Gastroesophageal sphincter (tissue), 3 donors: Measurements from ENCODE around the gene GLP2R.

Experiments used
- EP300 ChIP-seq: sonication (generic); formaldehyde crosslinking; IDR thresholded peaks from one replicate; pipeline ENCODE4 v1.6.1; 2017; ENCODE audit warnings: antibody characterized with exemption, mild to moderate bottlenecking
- POLR2A ChIP-seq, 2 donors: fragments of 450-650 bp; IDR thresholded peaks; one replicate each; pipeline ENCODE4 v1.6.1; 2017; ENCODE audit warnings: antibody characterized with exemption in 2 of 2, mild to moderate bottlenecking in 2 of 2, moderate library complexity in 1 of 2
- TF ChIP-seq, protein P1 (sequence below), 4 experiments: fragments of 200-600 bp in 2 of 4; fragments of 450-650 bp in 2 of 4; sonication (generic) in 1 of 4; IDR thresholded peaks; one replicate each; pipeline ENCODE4 v1.5.1; 2017 to 2019; ENCODE audit warnings: antibody characterized with exemption in 4 of 4, mild to moderate bottlenecking in 2 of 4, moderate library complexity in 2 of 4

DNA sequence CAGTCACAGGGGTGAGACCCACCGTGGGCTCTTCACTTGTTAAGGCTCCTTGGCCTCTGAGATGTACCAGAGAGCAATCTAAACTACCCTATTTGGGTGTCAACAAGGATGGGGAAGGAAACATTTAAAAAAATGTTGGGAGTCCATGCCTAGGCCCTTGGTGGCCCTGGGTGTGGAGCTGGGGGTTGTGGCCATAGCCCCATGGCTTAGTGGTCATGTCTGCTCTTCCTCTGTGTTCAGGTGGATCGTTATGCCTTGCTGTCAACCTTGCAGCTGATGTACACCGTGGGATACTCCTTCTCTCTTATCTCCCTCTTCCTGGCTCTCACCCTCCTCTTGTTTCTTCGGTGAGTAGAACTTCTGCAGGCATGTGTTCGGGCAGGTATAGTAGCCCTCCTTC lies 28.5 kb downstream of the GLP2R start:
- no peak for TF ChIP-seq EP300
- TF ChIP-seq, protein P1, sequence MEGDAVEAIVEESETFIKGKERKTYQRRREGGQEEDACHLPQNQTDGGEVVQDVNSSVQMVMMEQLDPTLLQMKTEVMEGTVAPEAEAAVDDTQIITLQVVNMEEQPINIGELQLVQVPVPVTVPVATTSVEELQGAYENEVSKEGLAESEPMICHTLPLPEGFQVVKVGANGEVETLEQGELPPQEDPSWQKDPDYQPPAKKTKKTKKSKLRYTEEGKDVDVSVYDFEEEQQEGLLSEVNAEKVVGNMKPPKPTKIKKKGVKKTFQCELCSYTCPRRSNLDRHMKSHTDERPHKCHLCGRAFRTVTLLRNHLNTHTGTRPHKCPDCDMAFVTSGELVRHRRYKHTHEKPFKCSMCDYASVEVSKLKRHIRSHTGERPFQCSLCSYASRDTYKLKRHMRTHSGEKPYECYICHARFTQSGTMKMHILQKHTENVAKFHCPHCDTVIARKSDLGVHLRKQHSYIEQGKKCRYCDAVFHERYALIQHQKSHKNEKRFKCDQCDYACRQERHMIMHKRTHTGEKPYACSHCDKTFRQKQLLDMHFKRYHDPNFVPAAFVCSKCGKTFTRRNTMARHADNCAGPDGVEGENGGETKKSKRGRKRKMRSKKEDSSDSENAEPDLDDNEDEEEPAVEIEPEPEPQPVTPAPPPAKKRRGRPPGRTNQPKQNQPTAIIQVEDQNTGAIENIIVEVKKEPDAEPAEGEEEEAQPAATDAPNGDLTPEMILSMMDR (IDR thresholded peaks at IDR 0.05), result no peak
- no peak for TF ChIP-seq POLR2A (IDR thresholded peaks at IDR 0.05)
